Activated CD8-positive, alpha-beta memory T cell treated with anti-CD3 and anti-CD28 coated beads for 48 hours (primary cell): Measurements from ENCODE around the gene CDK17.
"Not testable (repeated sequence)": the region's sequence is repeated elsewhere in the genome, so short reads cannot be mapped to it uniquely, and the experiment has no call there.

ENCODE experiments used
- DNase-seq, 3 experiments: peaks; one replicate each; pipeline ENCODE4 v3.0.0-alpha.2; 2020; ENCODE audit warnings: low read depth in 2 of 3, low spot score in 2 of 3

CDK17 gene

DNA sequence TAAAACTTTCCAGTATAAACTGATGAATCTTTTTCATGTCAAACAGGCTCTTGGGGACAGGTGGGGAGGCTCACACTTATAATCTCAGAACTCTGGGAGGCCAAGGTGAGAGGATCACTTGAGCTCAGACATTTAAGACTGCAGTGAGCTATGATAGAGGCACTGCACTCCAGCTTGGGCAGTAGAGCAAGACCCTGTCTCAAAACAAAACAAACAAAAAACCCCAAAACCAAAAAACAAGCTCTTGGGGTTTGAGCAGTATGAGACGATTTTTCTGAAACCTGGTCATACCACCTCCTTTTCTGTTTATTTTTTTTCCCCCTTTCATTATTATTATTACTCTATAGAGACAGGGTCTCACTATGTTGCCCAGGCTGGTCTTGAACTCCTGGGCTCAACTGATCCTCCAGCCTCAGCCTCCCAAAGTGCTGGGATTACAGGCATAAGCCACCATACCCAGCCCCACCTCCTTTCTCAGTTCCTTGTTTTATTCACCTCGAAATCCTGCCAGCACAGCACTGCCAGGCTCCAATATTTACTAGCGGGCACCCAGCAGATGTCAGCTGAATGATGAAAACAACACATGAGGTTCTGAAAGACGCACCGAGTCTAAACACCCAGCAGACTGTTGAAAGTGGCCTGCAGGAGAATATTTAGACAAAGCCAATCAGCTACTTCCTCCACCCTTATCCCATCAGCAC, 19.5 kb upstream of the CDK17 start:
- no peak for DNase-seq

DNA sequence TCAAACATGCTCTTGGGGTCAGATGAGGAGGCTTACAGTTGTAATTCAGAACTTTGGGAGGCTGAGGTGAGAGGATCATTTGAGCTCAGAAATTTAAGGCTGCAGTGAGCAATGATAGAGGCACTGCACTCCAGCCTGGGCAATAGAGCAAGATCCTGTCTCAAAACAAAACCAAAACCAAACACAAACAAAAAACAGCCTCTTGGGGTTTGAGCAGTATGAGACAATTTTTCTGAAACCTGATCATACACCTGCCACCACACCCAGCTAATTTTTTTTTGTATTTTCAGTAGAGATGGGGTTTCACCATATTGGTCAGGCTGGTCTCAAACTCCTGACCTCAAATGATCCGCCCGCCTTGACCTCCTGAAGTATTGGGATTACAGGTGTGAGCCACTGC, 17.4 kb upstream of the CDK17 start:
- DNase-seq, result not testable (repeated sequence)

DNA sequence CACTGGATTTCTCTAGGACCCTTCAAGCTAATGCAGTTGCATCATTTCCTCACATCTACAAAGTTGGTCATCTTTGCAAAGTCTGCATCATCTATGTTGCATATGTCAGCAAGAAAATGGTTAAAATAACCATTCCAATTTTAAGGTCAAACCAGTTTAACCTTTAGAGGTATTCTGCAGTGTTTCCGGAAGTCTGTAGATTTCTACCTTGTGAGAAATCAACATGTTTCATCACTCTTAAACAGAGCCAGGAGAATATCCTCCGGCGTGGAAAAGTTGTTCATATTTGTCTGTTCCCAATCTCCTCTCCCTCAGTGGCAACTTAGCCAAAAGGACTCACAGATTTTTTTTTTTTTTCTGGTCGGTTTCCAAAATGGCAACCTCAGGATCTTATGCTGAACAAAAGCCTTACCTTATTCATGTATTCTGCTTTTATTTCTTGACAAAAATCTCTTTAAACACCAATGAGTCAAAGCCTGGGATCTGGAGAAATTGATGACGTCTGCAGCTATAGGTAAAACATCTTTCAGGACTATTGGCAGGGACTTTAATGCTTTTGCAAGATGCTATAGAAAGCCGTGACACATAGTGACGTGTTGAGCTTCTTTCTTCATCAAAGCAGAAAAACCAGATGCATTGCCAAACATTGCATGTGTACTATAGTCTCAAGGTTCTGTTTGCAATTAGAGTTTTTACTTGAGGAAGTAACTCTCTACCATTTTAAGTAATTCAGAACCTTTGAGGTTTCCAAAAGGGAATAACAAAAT, 16.0 kb upstream of the CDK17 start:
- DNase-seq, result no peak

- DNase-seq, result no peak
Observed at GRCh38 chr12:96414637-96415036, 14.4 kb upstream of the CDK17 start.

DNA sequence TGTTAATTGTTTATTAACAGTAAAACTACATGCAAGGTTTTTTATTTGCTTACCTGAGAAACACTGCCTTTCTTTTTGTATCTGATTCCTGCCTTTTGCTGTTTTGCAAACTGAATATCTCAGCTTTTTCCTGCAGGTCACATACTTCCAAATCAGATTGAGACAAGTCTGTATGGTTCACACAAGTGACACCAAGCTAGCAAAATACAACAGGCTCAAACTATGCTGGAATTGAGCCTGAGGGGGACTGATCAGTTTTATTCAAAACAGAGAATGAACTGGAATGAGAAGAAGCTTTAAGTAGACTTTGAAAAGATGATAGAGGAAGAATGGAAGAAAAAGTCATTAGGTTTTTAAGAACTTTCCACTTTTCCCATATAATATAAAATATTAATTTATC, 12.2 kb upstream of the CDK17 start:
- DNase-seq, result no peak

DNA sequence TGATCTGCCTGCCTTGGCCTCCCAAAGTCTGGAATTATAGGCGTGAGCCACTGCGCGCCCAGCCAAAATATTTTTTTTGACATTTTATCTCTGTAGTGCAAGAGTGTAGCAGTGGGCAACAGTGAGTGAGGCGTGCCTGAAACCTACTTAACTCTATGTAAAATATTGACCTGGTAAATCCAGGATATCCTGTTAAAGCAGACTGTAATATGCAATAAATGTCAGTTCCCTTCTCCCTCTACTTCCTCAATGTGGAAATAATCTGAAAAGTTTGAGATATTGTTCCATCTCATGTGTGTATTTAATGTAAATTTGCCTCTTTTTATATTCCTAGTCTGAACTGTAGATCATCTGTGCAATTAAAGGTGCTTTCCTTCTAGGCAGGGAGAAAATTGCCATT, 9.5 kb upstream of the CDK17 start:
- DNase-seq, result no peak

DNA sequence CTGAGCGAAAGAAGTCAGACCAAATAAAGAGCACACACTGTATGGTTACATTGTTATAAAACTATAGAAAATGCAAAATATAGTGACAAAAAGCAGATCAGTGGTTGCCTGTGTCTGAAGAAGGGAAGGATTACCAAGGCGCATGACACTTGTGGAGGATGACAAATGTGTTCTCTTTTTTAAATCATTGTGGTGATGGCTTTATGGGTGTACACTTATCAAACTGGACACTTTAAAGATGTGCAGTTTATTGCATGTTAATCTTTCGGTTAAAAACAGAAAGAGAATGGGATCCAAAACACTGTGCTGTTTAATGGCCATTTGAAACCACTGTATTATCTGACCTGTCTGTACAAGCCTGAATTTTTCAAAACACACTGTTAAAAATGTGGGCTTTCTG, 8.8 kb upstream of the CDK17 start:
- DNase-seq, result no peak

- not testable (repeated sequence) for DNase-seq
Observed at GRCh38 chr12:96407429-96408097, 7.3 kb upstream of the CDK17 start.

GRCh38 chr12:96404696-96405095, 4.5 kb upstream of the CDK17 start:
- DNase-seq, result no peak

GRCh38 chr12:96403870-96404269, 3.6 kb upstream of the CDK17 start:
- no peak for DNase-seq

GRCh38 chr12:96402522-96402921, 2.3 kb upstream of the CDK17 start:
- not testable (repeated sequence) for DNase-seq

DNA sequence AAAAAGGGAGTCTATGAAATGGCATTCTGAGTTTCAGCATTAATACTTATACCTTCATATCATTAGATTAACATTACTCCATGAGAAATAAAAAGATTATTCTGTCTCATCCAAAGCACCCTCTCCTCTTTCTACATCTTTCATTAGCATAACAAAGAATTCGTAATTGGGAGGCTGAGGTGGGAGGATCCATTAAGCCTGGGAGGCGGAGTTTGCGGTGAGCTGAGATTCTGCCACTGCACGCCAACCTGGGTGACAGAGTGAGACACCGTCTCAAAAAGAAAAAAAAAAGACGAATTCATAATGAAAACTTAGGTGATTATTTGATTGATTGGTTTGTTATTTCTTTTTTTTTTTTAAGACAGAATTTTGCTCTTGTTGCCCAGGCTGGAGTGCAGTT, 1.8 kb upstream of the CDK17 start:
- no peak for DNase-seq

DNA sequence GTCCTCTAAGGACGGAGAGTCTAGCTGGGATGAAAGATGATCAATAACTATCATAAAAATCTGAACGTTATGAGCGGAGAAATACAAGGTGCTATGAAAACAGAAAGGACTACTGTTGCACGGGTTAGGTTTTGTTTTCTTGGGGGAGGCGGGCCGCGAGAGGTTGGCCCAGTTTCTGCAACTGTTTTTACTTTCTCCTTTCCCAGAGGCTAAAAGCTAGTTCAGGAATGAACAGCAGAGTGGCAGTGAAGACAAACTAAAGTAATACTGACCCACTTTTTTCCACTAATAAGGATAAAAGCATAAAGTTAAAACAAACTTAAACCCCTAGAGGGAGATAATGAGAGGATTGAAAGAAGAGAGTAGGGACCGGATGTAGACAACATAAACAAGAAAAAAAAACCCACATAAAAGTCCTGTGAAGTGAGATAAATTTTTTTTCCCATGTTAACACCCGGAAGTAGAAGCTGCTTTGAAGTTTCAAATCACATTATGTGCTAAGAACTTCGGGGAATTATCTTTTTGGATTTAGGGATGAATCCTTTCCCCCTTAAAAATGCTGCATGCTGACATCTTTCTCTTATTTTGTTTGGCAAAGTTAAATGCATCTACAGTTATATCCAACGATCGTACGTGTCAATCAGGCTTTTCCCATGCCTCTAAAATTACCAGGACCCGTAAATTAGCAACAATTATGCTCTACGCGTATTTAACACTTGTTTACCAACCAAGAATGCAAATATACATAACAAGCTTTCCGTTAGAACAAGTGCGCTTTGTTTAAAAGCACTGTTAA, 1.0 kb upstream of the CDK17 start:
- no peak for DNase-seq

GRCh38 chr12:96400631-96401075, 414 bp upstream of the CDK17 start:
- no peak for DNase-seq

DNA sequence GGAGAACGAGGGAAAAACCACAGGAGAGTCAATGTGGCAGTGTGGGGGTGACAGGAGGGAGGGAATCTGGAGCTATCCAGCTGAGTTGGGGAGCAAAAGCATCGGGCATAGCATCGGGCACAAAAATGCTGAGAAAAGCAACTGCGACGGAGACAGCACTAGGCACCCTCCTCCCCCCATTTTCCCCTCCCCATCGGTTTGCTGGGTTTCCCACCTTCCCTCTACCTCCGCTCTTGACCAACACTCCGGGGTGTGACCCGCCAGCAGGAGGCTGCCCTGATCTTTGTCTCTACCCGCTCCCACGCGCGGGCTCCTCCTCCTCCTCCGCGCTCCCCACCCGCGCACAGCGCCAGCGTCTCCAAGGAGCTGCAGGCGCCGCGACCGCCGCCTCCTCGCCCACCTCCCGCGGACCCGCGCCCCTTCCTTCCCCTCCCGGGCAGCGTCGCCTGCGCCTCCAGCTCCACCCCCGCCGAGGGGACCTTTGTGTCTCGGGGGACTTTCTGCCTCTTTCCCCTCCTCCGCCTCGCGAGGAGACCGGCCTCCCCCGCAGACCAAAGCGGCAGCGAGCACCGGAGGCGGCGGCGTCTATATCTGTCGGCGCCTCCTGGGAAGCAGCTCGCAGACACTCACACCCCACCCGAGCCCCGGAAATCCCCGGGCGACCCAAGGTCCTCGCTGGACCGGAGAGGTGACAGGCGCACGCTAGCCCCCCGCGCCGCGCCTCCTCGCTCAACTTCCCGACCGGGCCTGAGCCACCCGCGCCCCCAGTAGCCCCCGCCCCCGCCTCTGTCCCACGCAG, 920 bp downstream of the CDK17 start:
- peak; percentile 33 to 67 (median 63) for DNase-seq

GRCh38 chr12:96398424-96399119, 1.7 kb downstream of the CDK17 start:
- no peak for DNase-seq

DNA sequence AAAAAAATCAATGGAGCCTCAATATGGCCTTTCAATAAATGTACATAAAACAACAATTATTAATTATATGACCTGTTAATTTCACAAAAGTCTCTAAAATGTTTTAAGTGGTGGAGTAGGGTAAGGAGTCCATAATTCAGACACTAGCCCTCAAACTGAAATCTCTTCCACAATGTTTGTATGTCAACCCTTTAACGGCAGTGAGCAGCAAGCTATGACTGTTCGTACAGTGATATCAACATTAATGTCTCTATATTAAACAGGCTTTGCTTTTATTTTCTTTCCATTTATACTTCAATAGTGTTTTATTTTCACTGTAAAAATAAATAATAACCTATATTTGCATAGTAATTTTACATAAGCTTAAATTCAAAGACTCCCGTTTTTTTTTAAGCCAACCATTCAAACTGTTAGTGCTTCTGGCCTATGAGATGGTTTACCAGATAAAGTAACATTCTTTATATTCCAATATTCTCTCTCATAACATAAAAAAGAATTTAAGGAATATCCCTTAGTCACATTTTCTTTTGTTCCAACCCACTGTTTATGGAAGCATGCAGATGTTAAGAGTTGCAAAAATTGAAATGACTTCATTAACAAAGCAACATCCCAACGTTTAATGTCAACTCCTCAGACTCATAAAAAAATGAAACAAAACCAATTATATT, 2.3 kb downstream of the CDK17 start:
- DNase-seq, result no peak

DNA sequence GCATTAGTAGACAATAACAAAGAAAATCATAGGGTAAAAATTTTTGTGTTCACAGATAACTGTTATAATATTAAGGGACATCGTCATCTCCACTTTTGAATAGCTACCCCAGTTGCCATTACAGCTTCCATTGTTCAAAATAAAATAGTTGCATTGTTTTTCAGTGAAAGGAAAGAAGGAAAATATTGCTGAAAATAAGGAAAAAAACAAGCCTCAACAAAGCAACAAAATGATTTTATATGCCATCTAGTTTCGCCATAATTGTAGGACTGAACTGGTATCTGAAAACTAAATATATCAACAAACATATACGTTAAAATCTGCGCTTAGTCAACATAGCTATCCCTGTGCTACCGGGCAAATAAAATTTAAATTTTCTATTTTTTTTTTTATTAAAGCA, 3.3 kb downstream of the CDK17 start:
- DNase-seq, result no peak

- DNase-seq, result no peak
Observed at GRCh38 chr12:96396209-96396608, 4.0 kb downstream of the CDK17 start.
